Suppressor macrophage (primary cell): Measurements from ENCODE around the gene WDR18.
"Not testable (repeated sequence)": the region's sequence is repeated elsewhere in the genome, so short reads cannot be mapped to it uniquely, and the experiment has no call there.

Source experiments
- DNase-seq, 4 experiments: peaks; one replicate each; pipeline ENCODE4 v3.0.0-alpha.2; 2020 to 2022

The WDR18 gene

DNA sequence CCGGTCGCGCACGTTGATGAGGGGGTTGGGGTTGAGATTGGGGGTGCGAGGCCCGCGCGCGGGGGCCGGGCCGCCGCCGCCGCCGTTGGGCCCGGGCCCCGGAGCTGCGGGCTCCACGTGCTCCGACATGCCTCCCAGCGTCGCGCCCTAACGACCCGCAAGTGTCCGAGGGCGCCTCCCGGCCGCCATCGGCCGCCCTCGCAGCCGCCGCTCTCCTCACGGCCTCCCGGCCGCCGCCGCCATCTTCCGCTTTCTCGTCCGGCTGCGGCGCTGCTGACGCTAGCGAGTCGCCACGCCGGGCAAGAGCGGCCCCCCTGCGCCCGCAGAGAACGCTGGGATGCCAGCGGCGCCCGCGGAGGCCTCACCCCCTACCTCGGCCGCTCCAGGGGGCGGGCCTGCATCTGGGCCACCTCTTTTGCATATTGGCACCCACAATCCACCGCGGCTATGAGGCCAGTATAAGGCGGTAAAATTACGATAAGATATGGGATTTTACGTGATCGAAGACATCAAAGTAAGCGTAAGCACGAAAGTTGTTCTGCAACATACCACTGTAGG, 36.8 kb downstream of the WDR18 start, which contains the start of gene TMEM259:
TMEM259 (minus strand) TSS at position 256 of the 558 bp plus-strand sequence; CDS start at position 129, 127 bp downstream.
- DNase-seq, result peak; percentile 98 to 99 (median 99)

DNA sequence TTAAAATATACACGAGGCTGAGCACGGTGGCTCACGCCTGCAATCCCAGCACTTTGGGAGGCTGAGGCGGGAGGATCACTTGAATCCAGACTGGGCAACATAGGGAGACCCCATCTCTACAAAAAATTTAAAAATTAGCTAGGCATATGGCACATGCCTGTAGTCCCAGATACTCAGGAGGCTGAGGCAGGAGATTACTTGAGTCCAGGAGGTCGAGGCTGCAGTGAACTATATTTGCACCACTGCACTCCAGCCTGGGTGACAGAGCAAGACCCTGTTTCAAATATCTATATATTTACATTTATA, 39.7 kb downstream of the WDR18 start:
- not testable (repeated sequence) for DNase-seq

DNA sequence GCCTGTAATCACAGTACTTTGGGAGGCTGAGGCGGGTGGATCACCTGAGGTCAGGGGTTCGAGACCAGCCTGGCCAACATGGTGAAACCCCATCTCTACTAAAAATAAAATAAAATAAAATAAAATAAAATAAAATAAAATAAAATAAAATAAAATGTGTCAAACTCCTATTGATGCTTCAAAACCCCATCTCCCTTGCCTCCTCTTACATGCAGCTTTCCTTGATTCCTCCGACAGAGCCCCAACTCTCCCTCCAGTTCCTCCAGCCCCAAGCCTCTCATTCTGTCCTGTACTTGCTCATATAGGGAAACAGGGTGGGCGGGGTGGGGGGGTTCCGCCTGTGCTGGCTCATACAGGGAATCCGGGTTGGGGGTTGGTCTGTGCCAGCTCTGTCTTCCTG, 40.9 kb downstream of the WDR18 start:
- not testable (repeated sequence) for DNase-seq

DNA sequence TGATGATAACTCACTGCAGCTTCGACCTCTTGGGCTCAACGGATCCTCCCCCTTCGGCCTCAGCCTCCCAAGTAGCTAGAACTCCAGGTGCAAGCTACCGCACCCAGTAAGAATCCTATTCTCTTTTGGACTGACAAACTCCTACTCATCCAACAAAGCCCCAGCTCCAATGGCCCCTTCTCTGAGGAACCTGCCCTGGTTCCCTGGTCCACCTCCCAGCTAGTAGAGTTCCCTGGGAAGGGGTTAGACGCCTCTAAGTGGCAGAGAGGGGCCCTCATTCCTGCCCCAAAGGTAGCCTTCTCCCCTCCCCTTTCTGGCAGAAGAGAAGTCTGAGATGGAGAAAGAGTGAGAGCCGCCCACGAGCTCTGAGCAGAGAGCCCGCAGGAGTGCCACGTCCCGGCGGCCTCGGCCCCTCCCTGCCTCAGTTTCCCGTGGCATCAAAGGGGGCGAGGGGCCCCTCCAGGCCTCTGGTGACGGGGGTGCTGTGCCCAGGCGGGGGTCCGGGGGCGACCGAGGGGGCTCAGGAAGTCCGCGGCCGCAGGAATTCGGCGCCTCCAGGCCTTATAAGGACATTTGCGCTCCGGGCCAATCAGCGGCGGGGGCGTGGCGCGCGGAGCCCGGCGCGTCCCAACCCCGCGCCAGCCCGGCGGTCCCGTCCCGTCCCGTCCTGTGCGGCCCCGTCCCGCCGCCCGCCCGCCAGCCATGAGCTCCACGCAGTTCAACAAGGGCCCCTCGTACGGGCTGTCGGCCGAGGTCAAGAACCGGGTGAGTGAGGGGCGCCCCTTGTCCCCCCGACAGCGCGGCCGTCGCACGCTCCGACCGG, 42.0 kb downstream of the WDR18 start, which contains the start of gene CNN2:
CNN2 (plus strand) TSS at position 649 of the 823 bp plus-strand sequence; CDS start at position 703, 54 bp downstream.
- peak; percentile 80 to 95 (median 88) for DNase-seq

DNA sequence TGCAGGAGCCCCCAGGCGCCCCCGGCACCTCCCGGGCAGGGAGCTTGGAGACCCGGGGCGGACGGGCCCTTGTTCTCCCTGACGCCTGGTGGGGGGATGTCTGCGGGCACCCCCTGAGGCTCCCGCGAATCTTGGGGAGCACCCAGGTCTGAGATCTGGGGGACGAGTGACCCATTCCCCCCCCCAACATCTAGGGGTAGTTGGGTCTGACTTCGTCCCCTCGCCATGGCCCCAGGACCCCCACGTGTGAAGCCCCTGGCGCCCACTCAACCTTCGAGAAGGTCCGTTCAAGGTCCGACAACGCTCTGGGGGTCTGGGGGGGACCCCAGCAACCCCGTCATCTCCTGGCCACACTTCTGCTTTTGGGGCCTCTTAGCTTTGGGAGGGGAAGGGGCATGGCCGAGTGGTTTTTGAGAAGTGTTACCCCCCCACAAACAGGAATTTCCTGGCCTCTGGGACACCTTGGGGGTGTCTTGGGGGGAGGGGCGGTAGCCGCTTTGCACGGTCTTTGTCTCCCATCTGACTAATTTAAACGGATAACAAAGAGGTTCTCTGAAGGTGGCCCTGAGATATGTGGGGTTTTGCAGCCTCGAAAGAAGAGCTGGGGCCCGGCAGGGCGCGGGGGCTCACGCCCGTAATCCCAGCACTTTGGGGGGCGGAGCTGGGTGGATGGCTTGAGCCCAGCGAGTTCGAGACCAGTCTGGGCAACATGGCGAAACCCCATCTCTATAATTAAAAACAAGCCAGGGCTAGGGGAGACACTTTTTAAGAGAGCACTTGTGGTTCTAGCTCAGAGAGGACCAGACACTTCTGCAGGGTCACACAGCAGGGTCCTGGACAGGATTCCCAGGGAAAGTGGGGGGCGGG, 42.9 kb downstream of the WDR18 start:
- DNase-seq, result peak; percentile 15 to 48 (median 38)

DNA sequence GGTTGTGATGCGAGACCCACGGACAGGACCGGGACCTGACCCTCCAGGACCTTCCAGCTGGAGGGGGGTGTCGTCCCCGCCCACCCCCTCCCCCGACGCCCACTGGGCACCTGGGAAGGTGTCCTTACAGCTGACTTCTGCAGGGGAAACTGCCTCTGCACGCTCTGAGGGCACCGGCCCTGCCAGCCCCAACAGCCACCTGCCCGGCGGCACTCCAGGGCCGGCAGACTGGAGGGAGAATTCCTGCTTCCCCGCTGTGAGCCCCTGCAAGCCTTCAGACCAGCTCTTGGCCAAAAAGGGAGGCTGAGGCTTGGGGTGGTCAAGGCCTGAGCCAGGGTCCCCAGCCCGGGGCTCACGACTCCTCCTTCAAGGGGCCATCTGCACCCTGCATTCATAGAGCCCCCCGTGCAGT, 43.5 kb downstream of the WDR18 start:
- DNase-seq, result peak in 1 of 4 experiments; percentile 36

DNA sequence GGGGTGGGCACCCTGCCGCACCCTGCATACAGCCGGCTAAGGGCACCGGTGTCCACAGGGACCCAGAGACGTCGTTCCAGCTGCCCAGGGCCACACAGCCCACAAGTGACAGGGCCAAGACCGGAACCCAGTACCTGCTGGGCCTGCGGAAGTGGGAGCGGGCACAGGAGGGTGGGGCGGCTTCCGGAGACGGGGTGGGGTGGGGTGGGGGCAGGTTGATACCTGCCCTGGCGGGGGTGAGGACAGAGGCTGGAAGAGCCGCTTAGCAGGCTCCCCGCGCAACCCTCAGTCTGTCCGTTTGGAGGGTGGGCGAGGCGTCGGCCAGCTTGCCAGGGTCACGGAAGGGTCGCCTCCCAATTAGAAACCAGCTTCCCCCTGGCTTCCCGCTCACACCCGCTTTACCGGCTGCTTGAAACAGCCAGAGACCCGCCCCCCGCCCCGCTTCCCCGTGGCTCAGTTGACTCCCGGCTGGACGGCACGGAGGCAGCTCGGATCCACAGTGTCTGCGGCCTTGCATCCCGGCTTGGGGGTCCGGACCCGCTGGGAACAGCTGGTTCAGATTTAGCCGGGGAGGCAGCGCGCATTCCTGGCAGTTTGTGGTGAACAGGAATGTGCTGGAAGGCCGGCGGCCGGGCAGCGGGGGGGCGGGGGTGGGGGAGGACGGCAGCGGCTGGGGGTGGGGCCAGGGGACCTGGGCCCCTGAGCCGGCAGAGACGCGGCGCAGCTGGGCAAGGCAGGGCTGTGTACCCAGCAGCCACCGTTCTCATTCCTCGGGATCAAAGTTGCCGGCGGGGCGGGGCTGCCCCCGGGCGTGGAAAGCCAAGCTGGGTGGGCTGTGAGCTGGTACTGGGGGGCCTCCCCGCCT, 44.1 kb downstream of the WDR18 start:
- DNase-seq, result peak; percentile 30 to 70 (median 52)

DNA sequence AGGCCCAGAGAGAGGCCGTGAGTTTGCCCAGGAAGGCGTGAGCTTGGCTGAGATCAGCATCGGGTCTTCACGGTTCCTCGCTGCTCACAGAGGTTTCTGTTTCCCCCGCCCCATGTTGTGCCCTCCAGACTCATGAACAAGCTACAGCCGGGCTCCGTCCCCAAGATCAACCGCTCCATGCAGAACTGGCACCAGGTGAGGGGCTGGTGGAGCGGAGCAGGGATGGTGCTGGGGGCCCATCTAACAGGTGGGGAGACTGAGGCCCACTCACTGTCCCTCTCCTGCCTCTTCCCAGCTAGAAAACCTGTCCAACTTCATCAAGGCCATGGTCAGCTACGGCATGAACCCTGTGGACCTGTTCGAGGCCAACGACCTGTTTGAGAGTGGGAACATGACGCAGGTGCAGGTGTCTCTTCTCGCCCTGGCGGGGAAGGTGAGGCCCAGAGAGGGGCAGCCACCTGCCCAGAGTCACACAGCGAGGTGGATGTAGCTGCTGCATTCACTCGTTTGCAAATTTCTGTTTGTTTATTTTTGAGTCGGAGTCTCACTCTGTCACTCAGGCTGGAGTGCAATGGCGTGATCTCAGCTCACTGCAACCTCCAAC, 48.2 kb downstream of the WDR18 start:
- no peak for DNase-seq

DNA sequence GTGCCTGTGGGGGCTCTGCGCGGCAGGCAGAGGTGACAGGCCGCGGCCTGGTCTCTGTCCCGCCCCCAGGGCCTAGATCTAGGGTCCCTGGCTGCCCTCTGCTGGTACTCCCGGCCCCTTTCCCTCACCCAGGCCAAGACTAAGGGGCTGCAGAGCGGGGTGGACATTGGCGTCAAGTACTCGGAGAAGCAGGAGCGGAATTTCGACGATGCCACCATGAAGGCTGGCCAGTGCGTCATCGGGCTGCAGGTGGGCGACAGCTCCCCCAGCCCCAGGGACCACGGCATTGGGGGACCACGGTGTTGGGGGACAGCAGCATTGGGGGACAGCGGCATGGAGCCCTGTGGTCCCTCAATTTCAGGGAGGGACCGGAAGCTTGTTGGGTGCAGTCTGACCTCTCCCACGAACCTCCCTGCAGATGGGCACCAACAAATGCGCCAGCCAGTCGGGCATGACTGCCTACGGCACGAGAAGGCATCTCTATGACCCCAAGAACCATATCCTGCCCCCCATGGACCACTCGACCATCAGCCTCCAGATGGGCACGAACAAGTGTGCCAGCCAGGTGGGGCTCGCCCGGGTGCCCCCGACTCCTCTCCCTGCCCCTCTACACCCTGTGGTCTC, 52.0 kb downstream of the WDR18 start:
- no peak for DNase-seq

DNA sequence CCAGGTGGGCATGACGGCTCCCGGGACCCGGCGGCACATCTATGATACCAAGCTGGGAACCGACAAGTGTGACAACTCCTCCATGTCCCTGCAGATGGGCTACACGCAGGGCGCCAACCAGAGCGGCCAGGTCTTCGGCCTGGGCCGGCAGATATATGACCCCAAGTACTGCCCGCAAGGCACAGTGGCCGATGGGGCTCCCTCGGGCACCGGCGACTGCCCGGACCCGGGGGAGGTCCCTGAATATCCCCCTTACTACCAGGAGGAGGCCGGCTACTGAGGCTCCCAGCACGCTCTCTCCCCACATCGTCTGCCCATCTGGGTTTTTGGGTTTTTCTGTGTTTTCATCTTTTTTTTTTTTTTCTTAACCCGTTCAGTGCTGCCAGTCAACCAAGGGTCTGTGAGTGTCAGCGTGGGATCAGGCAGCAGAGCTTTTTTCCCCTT, 53.5 kb downstream of the WDR18 start:
- peak in 2 of 4 experiments; percentile 18 to 26 for DNase-seq

DNA sequence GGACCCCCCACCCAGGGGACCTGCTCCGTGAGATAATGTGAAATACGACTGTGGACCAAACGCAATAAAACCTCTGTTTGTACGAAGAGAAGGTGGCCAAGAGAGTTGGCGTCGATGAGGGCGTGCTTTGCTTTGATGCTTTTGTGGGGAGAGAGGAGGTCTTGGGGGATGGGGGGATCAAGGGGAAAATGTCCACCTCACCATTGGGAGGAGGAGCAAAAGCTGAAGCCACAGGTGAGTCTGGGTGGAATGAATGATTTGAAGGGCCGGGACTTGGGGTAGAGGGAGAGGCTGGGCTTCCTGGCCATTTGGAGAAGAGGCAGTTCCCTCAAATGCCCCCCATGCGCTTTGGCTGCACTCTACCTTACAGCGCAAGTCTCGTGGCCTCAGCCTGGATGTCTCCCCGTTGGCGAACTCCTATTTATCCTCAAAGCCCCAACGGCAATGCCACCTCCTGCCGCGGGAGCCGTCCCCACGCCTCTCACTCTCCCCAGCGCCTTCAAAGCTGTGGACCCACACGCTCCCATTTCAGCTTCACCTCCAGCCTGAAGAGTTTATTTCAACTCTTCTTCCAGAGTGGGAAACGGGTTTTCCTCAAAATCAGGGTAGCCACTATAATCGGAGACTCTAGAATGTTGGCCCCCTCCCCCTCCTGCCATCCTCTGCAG, 55.0 kb downstream of the WDR18 start:
- DNase-seq, result no peak

DNA sequence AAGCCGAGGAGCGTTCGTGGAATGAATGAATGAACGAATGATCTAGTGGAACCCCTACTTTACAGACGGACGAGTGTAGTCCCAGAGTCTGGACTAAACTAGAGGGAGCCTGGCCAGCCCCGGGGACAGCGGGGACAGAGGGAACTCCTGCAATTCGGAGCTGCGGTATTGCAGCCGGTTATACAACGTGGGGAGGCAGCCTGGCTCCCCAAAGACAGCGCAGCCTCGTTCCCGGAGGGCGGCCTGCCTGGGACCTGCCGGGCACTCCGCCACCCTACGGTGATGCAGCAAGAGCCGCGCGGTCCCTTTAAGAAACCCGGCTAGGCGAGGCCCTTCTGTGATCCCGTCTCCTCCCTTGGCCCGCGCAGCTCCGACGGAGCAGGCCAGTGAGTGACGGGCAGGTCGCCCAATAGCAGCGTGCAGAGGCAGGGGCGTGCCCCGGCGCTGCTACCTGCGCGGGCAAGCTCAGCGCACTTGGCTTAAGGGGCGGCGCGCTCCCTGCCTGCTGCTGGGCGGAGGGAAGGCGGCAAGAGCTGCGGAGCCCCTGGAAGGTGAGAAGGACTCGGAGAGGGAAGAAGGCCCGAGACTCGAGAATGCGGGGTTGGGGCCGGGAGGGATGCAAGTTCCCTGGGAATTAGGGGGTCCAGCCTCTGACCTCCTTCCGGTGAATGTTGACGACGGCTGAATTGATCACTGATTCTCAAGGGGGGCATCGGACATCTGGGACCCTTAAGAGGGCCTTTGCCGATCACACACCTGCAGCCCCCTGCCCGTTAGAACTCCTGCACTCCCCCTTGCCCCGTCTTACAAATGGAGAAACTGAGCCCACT, 55.7 kb downstream of the WDR18 start, which contains the start of gene ABCA7:
ABCA7 (plus strand) TSS at position 462 of the 830 bp plus-strand sequence. CDS start 1,255 bp downstream, outside the sequence.
- peak; percentile 97 to 99 (median 98) for DNase-seq

DNA sequence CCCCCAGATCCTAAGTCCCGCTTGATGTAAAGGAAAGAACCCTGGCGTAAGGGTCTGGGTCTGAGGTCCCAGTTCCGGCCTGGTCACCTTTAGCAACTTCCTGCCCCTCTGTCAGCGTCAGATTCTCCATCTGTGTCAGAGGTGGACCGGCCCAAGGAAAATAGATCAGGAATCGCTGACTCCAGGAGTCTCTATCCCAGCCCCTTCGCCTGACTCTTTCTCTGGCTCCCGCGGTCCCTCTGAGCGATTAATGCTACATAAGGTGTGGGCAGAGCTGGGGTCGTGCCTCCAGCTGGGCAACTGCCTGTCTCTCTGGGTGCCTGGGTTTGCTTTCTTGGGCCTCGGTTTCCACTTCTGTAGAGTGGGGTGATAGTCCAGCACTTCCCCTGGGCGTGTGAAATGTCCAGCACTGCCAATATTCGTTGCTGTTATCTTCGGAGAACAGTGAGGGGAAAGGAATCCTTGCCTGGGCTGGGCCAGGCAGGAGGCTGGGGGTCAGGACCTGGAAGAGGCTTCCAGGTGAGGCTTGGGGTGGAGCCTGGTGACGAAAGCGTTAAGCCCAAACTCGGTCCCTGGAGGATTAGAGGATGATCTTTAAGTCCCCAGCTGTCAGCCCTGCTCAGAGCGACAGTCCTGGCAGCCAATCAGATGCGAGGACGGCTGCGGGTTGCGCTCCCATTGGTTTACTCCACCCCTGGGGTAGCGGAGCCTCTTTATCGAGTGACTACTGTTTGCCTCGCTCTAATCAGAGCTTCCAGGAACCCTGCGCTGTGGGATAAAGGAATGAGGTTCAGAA, 56.5 kb downstream of the WDR18 start:
- peak; percentile 88 to 94 (median 91) for DNase-seq

DNA sequence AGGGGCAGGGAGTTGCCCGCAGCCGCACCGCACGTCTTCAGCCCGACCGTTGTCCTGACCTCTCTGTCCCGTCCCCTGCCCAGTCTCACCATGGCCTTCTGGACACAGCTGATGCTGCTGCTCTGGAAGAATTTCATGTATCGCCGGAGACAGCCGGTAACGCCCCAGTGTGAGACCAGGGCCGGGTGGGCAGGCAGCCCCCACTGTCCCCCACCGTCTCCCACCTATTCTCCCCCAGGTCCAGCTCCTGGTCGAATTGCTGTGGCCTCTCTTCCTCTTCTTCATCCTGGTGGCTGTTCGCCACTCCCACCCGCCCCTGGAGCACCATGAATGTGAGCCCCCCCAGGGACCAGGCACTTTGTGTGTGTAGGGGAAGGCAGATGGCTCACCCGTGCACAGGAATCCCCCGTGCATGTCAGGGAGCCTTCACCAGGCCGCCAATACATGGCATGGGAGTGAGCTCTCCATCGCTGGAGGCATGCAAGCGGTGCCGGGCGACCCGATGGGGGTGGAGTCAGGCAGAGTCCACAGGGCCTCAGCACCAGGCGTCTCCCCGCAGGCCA, 57.2 kb downstream of the WDR18 start:
- no peak for DNase-seq

DNA sequence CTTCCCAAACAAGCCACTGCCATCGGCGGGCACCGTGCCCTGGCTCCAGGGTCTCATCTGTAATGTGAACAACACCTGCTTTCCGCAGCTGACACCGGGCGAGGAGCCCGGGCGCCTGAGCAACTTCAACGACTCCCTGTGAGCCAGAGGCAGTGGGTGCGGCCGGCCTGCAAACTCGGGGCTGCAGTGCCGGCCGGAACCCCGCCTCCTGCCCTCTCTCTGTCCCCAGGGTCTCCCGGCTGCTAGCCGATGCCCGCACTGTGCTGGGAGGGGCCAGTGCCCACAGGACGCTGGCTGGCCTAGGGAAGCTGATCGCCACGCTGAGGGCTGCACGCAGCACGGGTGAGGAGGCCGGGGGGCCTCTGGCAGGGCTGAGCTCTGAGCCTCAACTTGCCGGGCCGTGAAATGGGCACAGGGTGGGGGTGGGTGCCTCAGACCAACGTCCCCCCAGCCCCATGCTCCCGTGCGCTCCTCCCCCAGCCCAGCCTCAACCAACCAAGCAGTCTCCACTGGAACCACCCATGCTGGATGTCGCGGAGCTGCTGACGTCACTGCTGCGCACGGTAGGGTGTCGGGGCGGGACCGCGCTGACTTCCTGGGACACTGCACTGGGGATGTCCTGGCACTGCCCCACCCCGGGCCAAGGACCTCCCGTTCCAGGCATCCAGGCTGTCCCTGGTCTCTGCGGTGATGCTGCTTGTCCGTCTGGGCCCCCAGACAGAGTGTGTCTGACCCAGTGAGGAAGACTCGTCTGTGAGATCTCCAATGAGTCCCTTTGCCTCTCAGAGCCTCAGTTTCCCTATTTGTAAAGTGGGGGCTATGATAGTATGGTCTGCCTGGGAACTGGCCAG, 57.9 kb downstream of the WDR18 start:
- no peak for DNase-seq

DNA sequence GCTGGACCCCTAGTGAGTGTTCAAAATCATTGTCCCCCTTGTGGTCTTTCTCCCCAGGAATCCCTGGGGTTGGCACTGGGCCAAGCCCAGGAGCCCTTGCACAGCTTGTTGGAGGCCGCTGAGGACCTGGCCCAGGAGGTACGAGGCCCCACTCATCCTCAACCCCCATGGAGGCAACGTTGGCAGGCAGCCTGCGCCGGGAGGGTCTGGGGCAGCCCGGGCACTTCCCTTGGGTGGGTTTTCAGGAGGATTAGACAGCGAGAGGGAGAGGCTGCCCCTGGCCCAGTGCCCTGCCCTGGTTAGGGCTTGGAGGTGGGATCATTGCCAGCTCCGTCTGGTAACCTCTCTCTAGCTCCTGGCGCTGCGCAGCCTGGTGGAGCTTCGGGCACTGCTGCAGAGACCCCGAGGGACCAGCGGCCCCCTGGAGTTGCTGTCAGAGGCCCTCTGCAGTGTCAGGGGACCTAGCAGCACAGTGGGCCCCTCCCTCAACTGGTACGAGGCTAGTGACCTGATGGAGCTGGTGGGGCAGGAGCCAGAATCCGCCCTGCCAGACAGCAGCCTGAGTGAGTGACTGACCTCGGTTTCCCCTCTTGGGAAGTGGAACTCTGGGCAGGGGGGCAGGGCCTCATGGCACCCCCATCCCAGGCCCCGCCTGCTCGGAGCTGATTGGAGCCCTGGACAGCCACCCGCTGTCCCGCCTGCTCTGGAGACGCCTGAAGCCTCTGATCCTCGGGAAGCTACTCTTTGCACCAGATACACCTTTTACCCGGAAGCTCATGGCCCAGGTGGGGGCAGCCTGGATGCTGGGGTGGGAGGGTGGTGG, 58.8 kb downstream of the WDR18 start:
- no peak for DNase-seq
